ENCODE measurements around the gene SUMO1.

GRCh38 chr2:202261531-202261930, 23.1 kb upstream of the SUMO1 start:
- no peak for TF ChIP-seq CTCF (IDR thresholded peaks at IDR 0.05)
- TF ChIP-seq ZFX (IDR thresholded peaks at IDR 0.05; ENCODE audit: borderline replicate concordance), result no peak

All from 22Rv1 (cell line).